Fibroblast of gingiva (primary cell): ENCODE data around the gene RTEL1.
"Not testable (repeated sequence)": the region's sequence is repeated elsewhere in the genome, so short reads cannot be mapped to it uniquely, and the experiment has no call there.

Source experiments
- DNase-seq: peaks from one replicate; pipeline ENCODE4 v3.0.0-alpha.2; 2011; ENCODE audit warnings: low read depth

The RTEL1 gene

DNA sequence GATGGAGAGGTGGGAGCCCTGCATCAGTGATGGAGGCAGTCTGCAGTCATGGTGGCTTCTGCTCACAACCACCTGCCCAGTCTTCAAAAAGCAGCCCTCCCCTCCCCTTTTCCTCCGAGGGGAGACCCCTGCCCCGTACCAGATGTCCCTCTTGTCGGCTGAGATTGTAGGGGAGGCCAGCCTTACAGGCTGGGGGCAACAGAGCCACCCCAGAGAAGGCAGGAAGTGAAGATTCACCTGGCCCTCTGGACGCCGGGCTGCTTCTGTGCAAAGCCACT is 42.9 kb downstream of the RTEL1 start:
- DNase-seq: no peak

DNA sequence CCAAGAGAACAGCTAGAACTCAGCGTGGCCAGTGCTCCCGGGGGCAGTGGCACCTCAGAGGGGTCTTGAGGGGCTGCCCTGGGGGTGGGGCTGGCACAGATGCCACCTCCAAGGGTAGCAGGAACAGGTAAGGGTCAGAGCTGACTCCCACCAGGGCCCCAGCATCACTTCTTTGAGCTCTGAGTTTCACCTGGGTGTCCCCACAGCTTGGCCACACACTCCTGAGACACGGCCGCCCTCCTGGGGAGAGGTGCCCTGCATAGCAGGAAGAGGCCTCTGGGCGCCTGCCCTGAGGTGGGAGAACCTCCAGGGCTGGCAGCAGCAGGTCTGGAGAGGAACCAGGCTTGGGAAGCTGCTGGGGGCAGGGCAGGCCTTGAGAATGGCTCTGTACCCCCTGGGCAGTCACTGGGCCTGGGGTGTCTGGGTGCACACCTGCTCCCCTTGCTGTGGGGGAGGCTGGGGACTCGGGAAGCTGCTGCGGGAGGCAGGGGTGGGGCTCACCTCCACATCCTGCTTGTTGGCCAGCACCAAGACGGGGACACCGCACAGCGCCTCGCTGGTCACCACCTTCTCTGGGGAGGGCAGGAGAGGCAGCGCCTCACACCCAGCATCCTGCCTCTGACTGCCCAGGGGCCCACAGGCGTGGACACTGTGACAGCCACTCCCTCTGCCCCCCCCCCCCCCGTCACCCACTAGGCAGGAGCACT is 43.4 kb downstream of the RTEL1 start:
- DNase-seq: no peak

DNA sequence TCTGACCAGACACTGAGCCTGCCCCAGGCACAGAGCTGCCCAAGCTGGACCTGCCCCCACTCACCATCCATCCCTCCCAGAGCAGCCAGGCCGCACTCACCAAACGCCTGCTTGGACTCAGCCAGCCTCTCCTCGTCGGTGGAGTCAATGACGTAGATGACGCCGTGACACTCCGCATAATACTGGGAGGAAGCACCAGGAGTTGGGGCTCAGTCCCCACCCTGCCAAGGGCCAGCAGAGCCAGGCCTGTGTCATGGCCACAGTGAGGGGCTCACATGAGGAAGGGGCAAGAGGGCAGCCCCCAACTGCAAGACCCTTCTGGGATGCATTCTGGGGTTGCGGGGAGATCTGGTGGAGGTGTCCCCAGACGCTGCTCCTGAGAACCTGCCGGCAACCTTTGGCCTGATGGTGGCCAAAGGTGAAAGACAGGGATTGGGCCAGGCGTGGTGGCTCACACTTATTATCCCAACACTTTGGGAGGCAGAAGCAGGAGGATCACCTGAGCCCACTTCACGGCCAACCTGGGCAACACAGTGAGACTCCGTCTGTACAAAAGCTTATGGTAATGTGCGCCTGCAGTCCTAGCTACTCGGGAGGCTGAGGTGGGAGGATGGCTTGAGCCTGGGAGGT is 44.0 kb downstream of the RTEL1 start:
- DNase-seq: no peak

DNA sequence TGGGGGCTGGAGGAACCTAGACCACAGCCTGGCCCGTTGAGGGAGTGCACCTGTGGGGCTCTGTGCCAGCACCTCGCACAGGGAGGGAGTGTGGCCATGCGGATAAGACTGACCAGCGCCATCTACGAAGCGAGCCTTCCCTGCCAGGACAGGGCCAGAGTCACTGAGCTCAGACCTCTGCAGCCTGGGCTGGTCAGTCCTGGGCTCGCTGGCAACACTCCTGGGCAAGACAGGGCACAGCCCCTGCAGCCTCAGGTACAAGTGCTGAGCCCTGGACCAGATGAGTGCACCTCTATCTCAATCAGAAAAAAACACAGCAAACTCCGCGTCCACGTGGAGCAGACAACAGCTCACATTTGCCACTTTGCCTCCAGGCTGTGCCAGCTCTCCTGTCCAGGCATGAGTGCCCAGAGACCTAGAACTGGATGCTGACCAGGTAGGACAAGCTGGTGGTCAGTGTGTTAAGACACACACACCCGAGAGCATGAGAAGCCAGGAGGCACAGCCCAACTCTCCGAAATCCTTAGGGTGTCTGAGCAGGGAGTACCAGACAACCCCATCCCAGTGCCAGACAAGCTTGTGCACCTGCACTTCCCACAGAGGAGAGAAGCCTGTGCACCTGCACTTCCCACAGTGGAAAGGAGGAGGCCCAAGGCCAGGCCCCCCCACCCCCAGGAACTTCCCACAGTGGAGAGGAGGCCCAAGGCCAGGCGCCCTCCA is 44.8 kb downstream of the RTEL1 start:
- DNase-seq: no peak

DNA sequence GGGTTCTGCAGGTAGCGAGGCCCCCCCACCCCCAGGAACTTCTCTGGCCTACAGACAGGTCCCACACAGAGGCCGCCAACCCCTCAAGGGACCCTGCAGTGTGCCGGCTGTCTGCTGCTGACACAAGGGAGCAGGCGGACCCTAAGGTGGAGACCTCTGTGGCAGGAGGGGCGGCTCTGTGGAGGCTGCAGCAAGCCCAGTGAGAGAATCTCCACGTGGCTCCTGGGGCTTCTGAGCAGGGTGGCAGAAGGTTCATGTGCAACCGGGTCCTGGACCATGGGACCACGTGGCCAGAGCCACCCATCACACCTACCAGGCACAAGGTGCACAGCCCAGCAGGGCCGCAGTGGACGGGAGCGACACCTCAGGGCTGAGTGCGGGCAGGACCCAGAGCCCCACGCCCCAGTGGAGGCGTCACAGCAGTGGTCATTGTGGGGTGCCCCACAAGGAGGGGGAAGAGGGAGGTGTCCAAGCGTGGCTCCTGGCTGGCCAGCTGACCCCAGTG is 45.4 kb downstream of the RTEL1 start:
- no peak for DNase-seq

DNA sequence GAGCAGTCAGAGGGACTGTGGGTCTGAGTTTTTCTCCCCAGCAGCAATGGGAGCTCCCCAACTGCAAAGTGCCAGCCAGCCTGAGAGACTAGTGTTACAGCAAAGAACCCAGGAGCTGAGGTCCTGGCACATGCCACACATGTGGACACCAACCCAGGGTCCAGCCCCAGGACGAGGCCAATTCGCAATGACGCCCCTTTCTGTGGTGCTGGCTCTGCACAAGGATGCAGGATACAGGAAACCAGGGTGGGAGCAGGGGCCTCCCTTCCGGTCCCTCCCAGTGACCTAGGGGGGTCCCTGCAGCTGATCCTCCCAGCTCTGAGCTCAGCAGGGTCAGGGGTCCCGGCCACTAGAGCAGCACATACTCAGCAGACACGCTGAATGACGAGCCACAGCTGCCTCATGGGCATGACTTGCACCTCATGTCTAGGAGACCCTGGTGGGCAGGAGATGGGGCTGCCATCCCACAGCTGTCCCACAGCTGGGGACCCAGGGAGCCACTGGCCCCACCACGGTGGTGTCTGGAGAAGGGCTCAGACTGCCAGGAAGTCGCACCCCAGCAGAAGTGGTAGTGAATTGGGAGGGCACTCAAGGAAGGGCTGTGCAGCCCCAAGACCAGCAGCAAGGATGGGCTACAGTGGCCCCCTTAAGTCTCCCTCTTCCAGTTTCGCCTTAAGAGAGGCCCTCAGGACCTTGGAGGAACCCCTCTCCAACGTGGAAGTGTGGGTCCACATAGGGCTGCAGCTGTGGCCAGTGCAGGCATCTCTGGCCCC is 46.0 kb downstream of the RTEL1 start:
- no peak for DNase-seq

DNA sequence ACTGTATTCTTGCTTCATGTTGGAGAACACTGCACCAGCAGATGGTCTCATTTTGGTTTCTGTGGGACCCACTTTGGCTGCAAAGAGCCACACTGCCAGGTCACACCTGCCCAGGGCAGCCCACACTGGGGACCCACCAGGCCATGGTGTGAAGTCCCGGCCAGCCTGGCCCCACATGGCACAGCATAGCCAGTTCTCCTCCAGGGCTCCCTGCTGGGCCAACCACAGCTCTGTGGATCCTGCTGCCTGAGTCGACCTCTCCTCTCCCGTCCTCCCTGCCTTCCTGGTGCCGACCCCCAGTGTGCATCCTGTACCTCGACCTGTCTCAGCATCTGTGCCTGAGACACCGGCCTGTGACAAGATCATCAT is 46.6 kb downstream of the RTEL1 start:
- DNase-seq: no peak

DNA sequence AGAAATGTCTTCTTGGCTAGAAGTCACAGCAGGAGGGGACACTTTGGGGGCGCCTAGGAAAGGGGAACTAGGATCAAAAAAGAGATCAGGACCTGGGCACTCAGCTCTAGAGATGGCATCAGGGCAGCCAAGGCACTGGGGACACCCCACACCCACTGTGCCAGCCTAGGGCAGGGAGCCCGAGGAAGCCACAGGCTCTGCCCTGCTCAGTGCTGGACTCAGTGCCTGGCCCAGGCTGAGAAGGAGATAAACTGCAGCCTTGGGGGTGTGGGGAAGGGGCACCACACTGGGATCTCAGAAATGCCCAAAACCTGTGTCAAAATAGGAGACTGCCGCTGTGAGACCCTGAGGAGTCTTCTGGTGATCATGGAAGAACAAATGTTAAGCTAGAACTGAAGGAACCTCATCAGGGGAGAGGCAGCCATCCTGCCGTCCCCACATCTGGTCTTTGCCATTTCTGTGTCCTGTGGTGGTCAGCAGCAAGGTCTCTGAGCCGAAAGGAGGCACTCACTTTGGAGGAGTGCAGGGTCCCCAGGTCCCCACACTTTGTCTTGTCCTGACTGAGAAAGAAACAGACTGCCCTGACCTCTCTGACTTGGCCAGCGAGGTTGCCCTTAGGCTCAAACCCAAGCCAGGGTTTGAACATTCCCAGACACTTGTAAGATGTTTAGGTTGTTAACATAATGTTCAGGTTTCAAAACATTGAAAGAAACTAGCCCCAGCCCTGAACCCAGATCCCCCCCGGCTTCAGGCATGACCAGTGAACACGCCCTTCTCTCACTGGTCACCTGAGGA is 47.3 kb downstream of the RTEL1 start:
- no peak for DNase-seq

DNA sequence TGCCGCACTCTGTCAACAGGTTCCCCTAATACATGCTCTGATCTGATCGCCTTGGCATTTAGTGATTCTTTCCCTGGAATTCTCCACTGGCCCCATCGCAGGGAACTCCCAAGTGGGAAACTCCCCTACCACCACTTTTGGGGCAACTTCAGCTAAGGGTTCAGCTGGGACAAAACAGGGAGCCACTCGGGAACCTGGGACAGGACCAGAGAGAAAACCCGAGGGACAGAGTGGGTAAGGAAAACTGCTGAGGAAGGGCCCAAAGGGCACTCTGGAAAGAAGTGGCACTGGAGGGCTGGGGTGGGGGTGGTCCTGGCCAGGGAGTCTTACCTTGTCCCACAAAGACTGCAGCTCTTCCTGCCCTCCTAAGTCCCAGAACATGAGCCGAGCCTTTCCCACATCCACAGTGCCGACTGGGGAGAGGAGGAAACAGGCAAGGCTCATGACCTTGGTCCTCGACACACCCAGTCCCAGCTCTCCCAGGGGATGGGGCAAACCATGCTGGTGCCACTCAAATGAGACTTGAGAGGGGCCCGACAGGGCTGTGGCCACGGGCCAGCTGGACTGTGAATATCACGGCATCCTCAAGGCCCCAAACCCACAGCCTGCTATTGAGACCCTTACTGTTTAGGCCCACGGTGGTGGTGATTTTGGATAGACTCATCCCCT is 48.0 kb downstream of the RTEL1 start:
- DNase-seq: no peak

DNA sequence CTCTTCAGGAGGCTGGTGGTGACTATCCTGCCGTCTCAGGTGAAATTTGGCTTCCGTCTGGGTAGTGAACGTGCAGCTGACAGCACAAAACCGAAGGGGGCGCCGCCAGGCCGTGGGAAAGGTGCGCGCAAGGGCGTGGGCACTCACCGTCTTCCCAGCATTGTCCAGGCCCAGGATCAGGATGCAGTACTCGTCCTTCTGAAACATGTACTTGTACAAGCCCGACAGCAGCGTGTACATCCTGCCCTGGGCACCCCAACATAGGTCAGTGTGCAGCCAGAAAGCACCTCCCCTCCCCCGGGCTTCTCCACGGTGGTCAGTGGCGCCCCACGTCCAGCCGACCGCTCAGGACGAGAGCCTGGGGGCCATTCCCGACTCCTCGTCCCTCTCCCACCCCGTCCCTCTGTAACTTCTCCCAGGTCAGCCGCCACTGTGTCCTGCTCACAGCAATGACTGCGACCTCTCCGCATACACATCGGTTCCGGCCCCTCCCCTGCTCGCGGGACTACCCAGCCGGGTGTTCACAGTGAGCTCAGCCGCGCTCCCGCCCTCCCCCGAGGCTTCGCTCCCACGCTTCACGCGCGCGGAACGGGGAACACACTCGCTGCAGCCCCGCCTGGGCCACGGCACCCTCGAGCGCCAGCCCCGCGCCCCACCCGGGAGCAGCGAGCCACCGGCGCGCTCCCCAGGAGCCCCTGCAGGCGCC is 48.9 kb downstream of the RTEL1 start:
- no peak for DNase-seq

DNA sequence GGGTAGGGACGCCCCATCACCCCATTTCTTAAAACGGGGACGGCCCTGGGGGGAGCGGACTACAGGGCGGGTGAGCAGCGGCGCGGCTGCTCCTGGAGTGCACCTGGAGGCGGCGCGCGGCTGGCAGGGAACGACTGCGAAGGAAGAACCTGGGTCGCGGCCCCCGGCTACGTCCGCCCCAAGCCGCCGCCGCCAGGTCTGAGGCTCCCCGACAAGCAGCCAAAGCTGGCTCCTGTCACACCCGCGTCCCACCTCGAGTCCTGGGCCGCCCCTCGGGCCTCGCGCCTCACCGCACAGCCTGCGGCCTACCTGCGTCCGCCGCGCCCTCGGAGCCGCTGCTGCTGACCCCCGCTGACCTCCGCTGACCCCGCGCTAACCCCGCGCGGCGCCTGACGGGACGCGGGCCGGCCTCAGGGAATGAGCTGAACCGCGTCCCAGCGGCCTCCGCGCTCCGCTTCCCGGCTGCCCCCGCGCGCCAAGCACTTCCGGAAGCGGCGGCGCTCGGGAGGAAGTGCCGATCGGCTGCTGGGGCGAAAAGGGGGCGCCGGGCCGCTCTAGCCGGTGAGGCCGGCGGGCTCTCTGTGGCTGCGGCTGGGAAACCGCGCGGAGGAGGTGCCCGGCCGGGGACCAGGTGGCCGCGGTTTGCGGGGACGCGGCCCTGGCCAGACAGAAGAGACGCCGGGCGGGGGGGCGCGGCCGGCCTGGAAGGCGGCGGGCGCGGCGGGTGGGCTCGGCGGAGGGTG is 49.6 kb downstream of the RTEL1 start, which contains the start of the genes ARFRP1 and ZGPAT:
ARFRP1 (minus strand) TSS at position 419 of the 743 bp plus-strand sequence. CDS start 885 bp downstream, outside the sequence.
ZGPAT (plus strand) TSS at position 482 of the 743 bp plus-strand sequence. CDS start 542 bp downstream, outside the sequence.
- peak; percentile 82 for DNase-seq

DNA sequence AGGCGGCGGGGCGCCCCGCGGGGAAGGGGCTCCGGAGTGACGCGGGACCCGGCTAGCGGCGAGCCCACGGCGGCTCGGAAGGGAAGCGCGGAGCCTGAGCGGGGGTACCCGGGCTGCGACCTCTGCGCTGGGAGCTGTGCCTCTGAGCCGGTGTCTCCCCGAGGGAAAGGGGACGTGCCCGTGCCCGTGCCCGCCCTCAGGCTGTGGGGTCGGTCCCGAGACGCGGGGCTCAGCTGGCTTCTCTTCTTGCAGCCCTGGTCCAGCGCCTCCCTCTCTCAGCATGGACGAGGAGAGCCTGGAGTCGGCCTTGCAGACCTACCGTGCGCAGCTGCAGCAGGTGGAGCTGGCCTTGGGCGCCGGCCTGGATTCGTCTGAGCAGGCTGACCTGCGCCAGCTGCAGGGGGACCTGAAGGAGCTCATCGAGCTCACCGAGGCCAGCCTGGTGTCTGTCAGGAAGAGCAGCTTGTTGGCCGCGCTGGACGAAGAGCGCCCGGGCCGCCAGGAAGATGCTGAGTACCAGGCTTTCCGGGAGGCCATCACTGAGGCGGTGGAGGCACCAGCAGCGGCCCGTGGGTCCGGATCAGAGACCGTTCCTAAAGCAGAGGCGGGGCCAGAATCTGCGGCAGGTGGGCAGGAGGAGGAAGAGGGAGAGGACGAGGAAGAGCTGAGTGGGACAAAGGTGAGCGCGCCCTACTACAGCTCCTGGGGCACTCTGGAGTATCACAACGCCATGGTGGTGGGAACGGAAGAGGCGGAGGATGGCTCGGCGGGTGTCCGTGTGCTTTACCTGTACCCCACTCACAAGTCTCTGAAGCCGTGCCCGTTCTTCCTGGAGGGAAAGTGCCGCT is 50.4 kb downstream of the RTEL1 start:
- DNase-seq: no peak

DNA sequence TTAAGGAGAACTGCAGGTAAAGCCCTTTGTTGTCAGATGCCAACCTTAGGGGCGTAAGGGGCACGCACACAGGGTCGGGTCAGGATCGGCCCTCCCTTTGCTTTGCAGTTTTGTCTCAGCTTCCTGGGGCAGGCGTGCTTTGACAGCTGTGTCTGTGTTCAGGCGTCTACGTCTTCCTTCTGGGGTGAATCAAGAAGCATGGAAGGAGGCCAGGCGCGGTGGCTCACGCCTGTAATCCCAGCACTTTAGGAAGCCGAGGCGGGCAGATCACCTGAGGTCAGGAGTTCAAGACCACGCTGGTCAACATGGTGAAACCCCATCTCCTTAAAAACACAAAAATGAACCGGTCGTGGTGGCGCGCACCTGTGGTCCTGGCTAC is 51.0 kb downstream of the RTEL1 start:
- DNase-seq: no peak

DNA sequence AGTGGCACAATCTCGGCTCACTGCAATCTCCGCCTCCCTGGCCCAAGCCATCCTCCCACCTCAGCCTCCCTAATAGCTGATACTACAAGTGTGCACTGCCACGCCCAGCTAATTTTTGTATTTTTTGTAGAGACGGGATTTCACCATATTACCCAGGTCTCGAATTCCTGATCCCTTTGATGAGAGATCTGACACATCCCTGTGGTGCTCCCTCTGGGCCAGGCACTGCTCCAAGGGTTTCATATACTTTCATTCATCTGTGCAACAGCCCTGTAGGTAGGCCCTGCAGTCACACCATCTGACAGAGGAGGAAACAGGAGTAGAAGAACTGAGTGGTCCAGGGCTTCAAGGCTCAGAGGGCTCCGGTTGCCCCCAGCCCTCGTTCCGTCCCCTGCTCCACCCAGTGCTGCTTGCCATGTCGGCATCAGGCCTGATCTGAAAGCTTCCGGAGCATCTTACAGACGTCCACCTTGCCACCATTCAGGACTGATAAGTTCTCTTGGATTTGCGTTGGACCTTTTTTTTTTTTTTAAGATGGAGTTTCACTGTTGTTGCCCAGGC is 53.1 kb downstream of the RTEL1 start:
- no peak for DNase-seq

DNA sequence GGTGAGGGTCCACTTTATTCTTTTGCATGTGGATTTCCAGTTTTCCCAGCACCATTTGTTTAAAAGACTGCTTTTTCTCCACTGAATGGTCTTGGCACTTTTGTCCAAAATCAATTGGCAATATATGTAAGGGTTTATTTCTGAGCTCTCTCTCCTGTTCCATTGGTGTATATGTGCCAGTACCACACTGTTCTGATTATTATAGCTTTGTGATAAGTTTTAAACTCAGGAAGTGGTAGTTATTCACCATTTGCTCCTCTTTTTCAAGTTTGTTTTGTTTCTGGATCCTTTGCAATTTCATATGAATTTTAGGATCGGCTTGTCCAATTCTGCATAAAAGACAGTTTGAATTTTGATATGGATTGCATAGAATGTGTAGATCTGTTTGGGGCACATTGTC is 54.1 kb downstream of the RTEL1 start:
- DNase-seq: no peak

DNA sequence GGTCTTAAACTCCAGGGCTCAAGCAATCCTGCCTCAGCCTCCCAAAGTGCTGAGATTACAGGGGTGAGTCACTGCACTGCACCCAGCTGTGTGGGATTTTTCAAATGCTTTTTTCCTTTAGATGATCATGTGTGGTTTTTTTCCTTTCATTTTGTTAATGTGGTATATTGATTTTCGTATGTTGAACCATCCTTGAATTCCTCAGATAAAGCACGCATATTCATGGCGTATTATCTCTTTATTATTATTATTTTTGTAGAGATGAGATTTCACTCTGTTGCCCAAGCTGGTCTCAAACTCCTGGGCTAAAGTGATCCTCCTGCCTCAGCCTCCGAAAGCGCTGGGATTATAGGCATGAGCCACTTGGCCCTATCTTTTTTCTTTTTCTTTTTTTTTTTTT is 56.7 kb downstream of the RTEL1 start:
- DNase-seq: no peak

DNA sequence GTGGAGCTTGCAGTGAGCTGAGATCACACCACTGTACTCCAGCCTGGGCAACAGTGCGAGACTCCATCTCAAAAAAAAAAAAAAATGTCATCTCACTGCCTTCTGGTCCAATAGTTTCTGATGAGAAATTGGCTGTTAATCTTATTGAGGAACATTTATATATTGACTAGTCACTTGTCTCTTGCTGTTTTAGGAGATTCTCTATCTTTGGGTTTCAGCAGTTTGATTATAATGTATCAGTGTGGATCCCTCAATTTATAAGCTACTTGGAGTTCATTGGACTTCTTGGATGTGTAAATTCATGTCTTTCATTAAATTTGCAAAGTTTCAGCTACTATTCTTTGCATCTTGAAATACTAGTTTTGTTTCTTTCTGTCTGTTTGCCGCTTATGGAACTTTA is 60.9 kb downstream of the RTEL1 start:
- no peak for DNase-seq

DNA sequence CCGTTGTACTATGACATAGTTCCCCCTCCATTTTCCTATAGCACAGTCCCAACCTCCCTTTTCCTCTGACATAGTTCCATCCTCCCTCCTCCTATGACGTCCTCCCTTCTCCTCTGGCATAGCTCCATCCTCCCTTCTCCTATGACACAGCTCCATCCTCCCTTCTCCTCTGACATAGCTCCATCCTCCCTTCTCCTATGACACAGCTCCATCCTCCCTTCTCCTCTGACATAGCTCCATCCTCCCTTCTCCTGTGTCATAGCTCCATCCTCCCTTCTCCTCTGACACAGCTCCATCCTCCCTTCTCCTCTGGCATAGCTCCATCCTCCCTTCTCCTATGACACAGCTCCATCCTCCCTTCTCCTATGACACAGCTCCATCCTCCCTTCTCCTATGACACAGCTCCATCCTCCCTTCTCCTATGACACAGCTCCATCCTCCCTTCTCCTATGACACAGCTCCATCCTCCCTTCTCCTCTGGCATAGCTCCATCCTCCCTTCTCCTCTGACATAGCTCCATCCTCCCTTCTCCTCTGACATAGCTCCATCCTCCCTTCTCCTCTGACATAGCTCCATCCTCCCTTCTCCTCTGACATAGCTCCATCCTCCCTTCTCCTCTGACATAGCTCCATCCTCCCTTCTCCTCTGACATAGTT is 65.0 kb downstream of the RTEL1 start:
- DNase-seq: not testable (repeated sequence)
